PC-9 (cell line): ENCODE results near the gene KPNA1. TPM values are rescaled to one million over a fixed set of nuclear protein-coding genes. Genes with fewer than 3 reads are reported as not detected.

Experiments used
- BruUV-seq: library from RNA; stranded (reverse); fragments of 400-500 nt; replicated peaks from 2 replicates; lab custom pipeline; 2021; lab: Mats Ljungman, UMichigan
- CTCF ChIA-PET: fragments of 300-600 bp; sonication (Branson Sonifier 250); formaldehyde crosslinking; loops from one replicate; lab custom pipeline; 2022; ENCODE audit warnings: antibody characterized with exemption; lab: Charles Lee
- POLR2A ChIA-PET: fragments of 300-600 bp; sonication (Branson Sonifier 250); formaldehyde crosslinking; loops from one replicate; lab custom pipeline; 2022; ENCODE audit warnings: antibody characterized with exemption; ENCODE audit not compliant: unreplicated experiment; lab: Charles Lee
- DNase-seq, 2 experiments: peaks; one replicate each; pipeline versions ENCODE4 v3.0.0 to v3.0.0-alpha.2; 2015 to 2022; ENCODE audit warnings: mixed read lengths in 1 of 2
- H2AFZ ChIP-seq: fragments of 200-600 bp; sonication (generic); 2 replicates; pipeline ENCODE4 v1.8.1; 2017; ENCODE audit warnings: antibody characterized with exemption
- H3F3A ChIP-seq: fragments of 200-600 bp; sonication (generic); 2 replicates; pipeline ENCODE4 v1.8.1; 2017; ENCODE audit warnings: antibody characterized with exemption, mild to moderate bottlenecking, low read depth; ENCODE audit not compliant: insufficient read depth
- H3K27ac ChIP-seq: fragments of 200-600 bp; sonication (generic); 2 replicates; pipeline ENCODE4 v1.6.1; 2016; ENCODE audit warnings: mixed run types
- H3K27me3 ChIP-seq: fragments of 200-600 bp; sonication (generic); 2 replicates; pipeline ENCODE4 v1.6.1; 2016; ENCODE audit warnings: low read depth, mixed run types; ENCODE audit not compliant: insufficient read depth
- H3K36me3 ChIP-seq: fragments of 200-600 bp; sonication (generic); 2 replicates; pipeline ENCODE4 v1.6.1; 2016; ENCODE audit warnings: low read depth, mixed run types
- H3K4me1 ChIP-seq: fragments of 200-600 bp; sonication (generic); replicated peaks from 2 replicates; pipeline ENCODE4 v1.6.1; 2016; ENCODE audit warnings: mixed run types; ENCODE audit not compliant: insufficient read depth
- H3K4me2 ChIP-seq: fragments of 200-600 bp; sonication (generic); 2 replicates; pipeline ENCODE4 v1.6.1; 2017; ENCODE audit warnings: mixed run types
- H3K4me3 ChIP-seq: fragments of 200-600 bp; sonication (generic); 2 replicates; pipeline ENCODE4 v1.6.1; 2016; ENCODE audit warnings: mixed run types
- H3K79me2 ChIP-seq: fragments of 200-600 bp; sonication (generic); 2 replicates; pipeline ENCODE4 v1.6.1; 2017; ENCODE audit warnings: low read depth, mixed run types
- H3K9me2 ChIP-seq: fragments of 200-600 bp; sonication (generic); 2 replicates; pipeline ENCODE4 v1.8.1; 2017; ENCODE audit warnings: mild to moderate bottlenecking; ENCODE audit not compliant: insufficient read depth
- H3K9me3 ChIP-seq: fragments of 200-600 bp; sonication (generic); 2 replicates; pipeline ENCODE4 v1.8.1; 2016; ENCODE audit warnings: low read depth; ENCODE audit not compliant: insufficient read depth
- H4K20me1 ChIP-seq: fragments of 200-600 bp; sonication (generic); 2 replicates; pipeline ENCODE4 v1.8.1; 2017; ENCODE audit not compliant: insufficient read depth
- EZH2 ChIP-seq: fragments of 200-600 bp; sonication (generic); IDR thresholded peaks from 2 replicates; pipeline ENCODE4 v1.8.0; 2017; ENCODE audit warnings: antibody characterized with exemption, low read depth
- intact Hi-C: fragments of 100-400 bp; cut with micrococcal nuclease; formaldehyde crosslinking; loops from one replicate; pipeline ENCODE4 v1.10.0; 2022; ENCODE audit not compliant: unreplicated experiment
- total RNA-seq: library from RNA; stranded (reverse); gene quantifications from 2 replicates; pipeline ENCODE4 v1.2.3, GENCODE V29; 2021
- TF ChIP-seq, protein P1 (sequence below): fragments of 200-600 bp; sonication (generic); conservative IDR thresholded peaks from 2 replicates; pipeline ENCODE4 v1.6.1; 2017; ENCODE audit warnings: mixed run types, antibody characterized with exemption, mild to moderate bottlenecking, moderate library complexity

Gene KPNA1
- total RNA-seq, 1 experiment from 2014 or later: 89.2 TPM

DNA sequence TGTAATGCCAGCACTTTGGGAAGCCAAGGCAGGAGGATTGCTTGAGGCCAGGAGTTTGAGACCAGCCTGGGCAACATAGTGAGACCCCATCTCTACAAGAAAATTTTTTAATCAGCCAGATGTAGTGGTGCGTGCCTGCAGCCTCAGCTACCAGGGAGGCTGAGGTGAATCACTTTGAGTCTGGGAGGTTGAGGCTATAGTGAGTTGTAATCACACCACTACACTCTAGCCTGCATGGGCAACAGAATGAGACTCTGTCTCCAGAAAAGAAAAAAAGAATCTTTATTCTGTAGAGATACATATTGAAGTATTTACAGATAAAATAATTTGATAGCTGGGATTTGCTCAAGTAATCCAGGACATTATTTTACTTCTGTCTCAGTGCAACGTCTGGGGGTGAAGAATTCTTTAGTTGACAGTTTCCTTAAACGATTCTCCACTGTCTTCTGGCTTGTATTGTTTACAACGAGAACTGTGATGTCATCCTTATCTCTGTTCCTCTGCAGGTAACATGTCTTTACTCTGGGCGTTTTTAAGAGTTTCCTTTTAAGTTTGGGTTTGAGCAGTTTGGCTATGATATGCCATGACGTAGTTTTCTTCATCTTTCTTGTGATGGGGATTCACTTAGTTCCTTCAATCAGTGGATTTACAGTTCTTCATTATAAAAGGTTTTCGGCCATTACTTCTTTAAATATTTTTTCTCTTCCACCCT lies 26.3 kb downstream of the KPNA1 start:
- peaks cover 32% of the 10 kb centered on the region for H3F3A ChIP-seq
- intact Hi-C loops: no loop called here
- no peak overlapping the region for H3K27ac ChIP-seq
- no TSS peak for BruUV-seq
- TF ChIP-seq EZH2: no peak
- TF ChIP-seq, protein P1, sequence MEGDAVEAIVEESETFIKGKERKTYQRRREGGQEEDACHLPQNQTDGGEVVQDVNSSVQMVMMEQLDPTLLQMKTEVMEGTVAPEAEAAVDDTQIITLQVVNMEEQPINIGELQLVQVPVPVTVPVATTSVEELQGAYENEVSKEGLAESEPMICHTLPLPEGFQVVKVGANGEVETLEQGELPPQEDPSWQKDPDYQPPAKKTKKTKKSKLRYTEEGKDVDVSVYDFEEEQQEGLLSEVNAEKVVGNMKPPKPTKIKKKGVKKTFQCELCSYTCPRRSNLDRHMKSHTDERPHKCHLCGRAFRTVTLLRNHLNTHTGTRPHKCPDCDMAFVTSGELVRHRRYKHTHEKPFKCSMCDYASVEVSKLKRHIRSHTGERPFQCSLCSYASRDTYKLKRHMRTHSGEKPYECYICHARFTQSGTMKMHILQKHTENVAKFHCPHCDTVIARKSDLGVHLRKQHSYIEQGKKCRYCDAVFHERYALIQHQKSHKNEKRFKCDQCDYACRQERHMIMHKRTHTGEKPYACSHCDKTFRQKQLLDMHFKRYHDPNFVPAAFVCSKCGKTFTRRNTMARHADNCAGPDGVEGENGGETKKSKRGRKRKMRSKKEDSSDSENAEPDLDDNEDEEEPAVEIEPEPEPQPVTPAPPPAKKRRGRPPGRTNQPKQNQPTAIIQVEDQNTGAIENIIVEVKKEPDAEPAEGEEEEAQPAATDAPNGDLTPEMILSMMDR: no peak
- peaks cover 13% of the 10 kb centered on the region; the same call in 1 of the 2 replicates for H3K4me1 ChIP-seq
- DNase-seq: no peak
- POLR2A ChIA-PET: interaction anchor here (0.6 kb wide), 2 partner anchors 600 to 742 kb away, joined by 3 to 4 read pairs; no protein-coding TSS in a partner anchor
- CTCF ChIA-PET: no interaction called here
- no peak overlapping the region for H3K4me3 ChIP-seq
- no peak overlapping the region for H3K4me2 ChIP-seq
- H3K36me3 ChIP-seq: peaks cover 19% of the 10 kb centered on the region
- H3K79me2 ChIP-seq: peaks cover 47% of the 10 kb centered on the region
- no peak overlapping the region for H2AFZ ChIP-seq
- no peaks in the 10 kb centered on the region for H3K9me2 ChIP-seq
- H4K20me1 ChIP-seq: no peaks in the 10 kb centered on the region
- H3K9me3 ChIP-seq: no peaks in the 10 kb centered on the region
- no peaks in the 10 kb centered on the region for H3K27me3 ChIP-seq

DNA sequence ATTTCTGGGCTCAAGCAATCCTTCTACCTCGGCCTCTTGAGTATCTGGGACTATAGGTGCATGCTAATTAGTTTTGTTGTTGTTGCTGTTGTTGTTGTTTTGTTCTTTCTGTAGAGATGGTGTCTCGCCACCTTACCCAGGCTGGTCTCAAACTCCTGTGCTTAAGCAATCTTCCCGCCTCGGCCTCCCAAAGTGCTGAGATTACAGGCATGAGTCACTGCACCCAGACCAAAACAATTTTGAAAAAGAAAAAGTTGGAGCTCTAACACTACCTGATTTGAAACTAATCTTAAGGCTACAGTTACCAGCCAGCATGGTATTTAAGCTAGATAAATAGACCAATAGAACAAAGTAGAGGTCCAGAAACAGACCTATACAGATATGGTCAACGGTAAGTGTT lies 29.8 kb downstream of the KPNA1 start:
- no peak overlapping the region for H3K4me3 ChIP-seq
- TF ChIP-seq EZH2: no peak
- TF ChIP-seq, protein P1: no peak
- POLR2A ChIA-PET: interaction anchor here (0.6 to 0.8 kb wide), 6 partner anchors 25 to 491 kb away, joined by 3 to 5 read pairs (median 4); no protein-coding TSS in a partner anchor
- H3K4me2 ChIP-seq: no peak overlapping the region
- peak; percentile 43 to 46 for DNase-seq
- intact Hi-C loops: no loop called here
- peaks cover 43% of the 10 kb centered on the region for H3F3A ChIP-seq
- H3K79me2 ChIP-seq: peaks cover 60% of the 10 kb centered on the region
- CTCF ChIA-PET: no interaction called here
- H3K27me3 ChIP-seq: no peaks in the 10 kb centered on the region
- peaks cover 25% of the 10 kb centered on the region for H3K4me1 ChIP-seq
- 0 out of 2 replicates have a peak, but pooled peaks cover 5% of the 10 kb centered on the region for H3K36me3 ChIP-seq
- H3K27ac ChIP-seq: peak overlapping the region; percentile 37
- no peak overlapping the region for H2AFZ ChIP-seq
- H3K9me2 ChIP-seq: no peaks in the 10 kb centered on the region
- H4K20me1 ChIP-seq: 0 out of 2 replicates have a peak, but pooled peaks cover 4% of the 10 kb centered on the region
- H3K9me3 ChIP-seq: no peaks in the 10 kb centered on the region; the same call in 1 of the 2 replicates
- no TSS peak for BruUV-seq

DNA sequence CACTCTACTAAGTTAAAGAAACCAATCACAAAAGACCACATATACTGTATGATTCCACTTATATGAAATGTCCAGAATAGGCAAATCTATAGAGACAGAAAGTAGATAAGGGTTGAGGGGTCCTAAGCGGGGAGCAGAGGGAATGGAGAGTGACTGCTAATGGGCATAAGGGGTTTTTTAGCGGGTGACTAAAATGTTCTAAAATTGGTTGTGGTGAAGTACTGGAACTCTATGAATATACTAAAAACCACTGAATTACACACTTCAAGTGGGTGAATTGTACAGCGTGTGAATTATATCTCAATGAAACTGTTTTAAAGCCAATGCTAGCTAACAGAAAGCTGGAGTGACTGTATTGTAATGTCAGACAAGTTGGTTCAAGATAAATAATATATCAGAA lies 33.3 kb downstream of the KPNA1 start:
- Histone ChIP-seq H4K20me1 (peaks cover 4% of the 10 kb centered on the region; the same call in 1 of the 2 replicates), H3K27me3 (no peaks in the 10 kb centered on the region), H3K4me1 (peaks cover 25% of the 10 kb centered on the region), H3K79me2 (peaks cover 83% of the 10 kb centered on the region), H3K4me2 (no peak overlapping the region), H3K9me2 (no peaks in the 10 kb centered on the region; the same call in 1 of the 2 replicates), H2AFZ (no peak overlapping the region), H3K27ac (no peak overlapping the region), H3K9me3 (no peaks in the 10 kb centered on the region; the same call in 1 of the 2 replicates), H3K36me3 (peaks cover 5% of the 10 kb centered on the region; the same call in 1 of the 2 replicates), H3K4me3 (no peak overlapping the region), H3F3A (peaks cover 37% of the 10 kb centered on the region)
- POLR2A ChIA-PET: no interaction called here
- CTCF ChIA-PET: no interaction called here
- DNase-seq: no peak
- intact Hi-C loops: no loop called here
- no TSS peak for BruUV-seq
- no peak for TF ChIP-seq EZH2
- TF ChIP-seq, protein P1: no peak
